H1 (cell line): ENCODE measurements around the gene FHL2. TPM values are rescaled to one million over a fixed set of nuclear protein-coding genes. Genes with fewer than 3 reads are reported as not detected.

Experiments used
- CTCF ChIA-PET: fragments of 300-600 bp; sonication (Branson Sonifier 250); formaldehyde crosslinking; loops from one replicate; lab custom pipeline; 2021; ENCODE audit not compliant: partially characterized antibody; lab: Charles Lee
- POLR2A ChIA-PET: fragments of 300-600 bp; sonication (Branson Sonifier 250); formaldehyde crosslinking; loops from one replicate; lab custom pipeline; 2021; ENCODE audit warnings: inconsistent platforms; ENCODE audit not compliant: partially characterized antibody; lab: Charles Lee
- DNase-seq, 2 experiments: peaks; one replicate each; pipeline versions ENCODE4 v3.0.0 to v3.0.0-alpha.2; 2010 to 2022; ENCODE audit warnings: low spot score in 2 of 2, low read depth in 1 of 2, mixed read lengths in 1 of 2
- FAIRE-seq: peaks from 2 replicates; lab custom pipeline; 2011; peaks lifted over from hg19 to GRCh38; lab: Jason Lieb, UNC
- H2AFZ ChIP-seq: 2 replicates; pipeline ENCODE4 v1.8.1; 2012; ENCODE audit warnings: low read length, inconsistent platforms
- H2AK5ac ChIP-seq: 2 replicates; pipeline ENCODE4 v1.6.1; 2013; ENCODE audit warnings: low read depth, low read length
- H2BK120ac ChIP-seq: replicated peaks from 2 replicates; pipeline ENCODE3; 2013; ENCODE audit warnings: low read depth, low read length, inconsistent platforms
- H2BK12ac ChIP-seq: 2 replicates; pipeline ENCODE4 v1.6.1; 2013; ENCODE audit warnings: low read depth, low read length
- H2BK15ac ChIP-seq: 2 replicates; pipeline ENCODE4 v1.6.1; 2013; ENCODE audit warnings: low read length
- H2BK20ac ChIP-seq: 2 replicates; pipeline ENCODE4 v1.6.1; 2013; ENCODE audit warnings: low read length
- H2BK5ac ChIP-seq: 2 replicates; pipeline ENCODE4 v1.6.1; 2013; ENCODE audit warnings: low read depth, low read length
- H3K14ac ChIP-seq: 2 replicates; pipeline ENCODE4 v1.6.1; 2013; ENCODE audit warnings: inconsistent platforms; ENCODE audit not compliant: insufficient read length
- H3K18ac ChIP-seq: 2 replicates; pipeline ENCODE4 v1.6.1; 2013; ENCODE audit warnings: low read length; ENCODE audit errors: extremely low read depth
- H3K23ac ChIP-seq: 2 replicates; pipeline ENCODE4 v1.6.1; 2013; ENCODE audit warnings: inconsistent platforms; ENCODE audit not compliant: insufficient read length
- H3K23me2 ChIP-seq: 2 replicates; pipeline ENCODE4 v1.6.1; 2013; ENCODE audit warnings: low read depth, low read length
- H3K27ac ChIP-seq: 2 replicates; pipeline ENCODE4 v1.6.1; 2011; ENCODE audit warnings: low read depth, low read length, inconsistent platforms
- H3K27me3 ChIP-seq, 4 experiments: replicated peaks in 1 of 4; 1 replicate in 1 of 4; 2 replicates in 3 of 4; pipeline versions ENCODE4 v1.6.1 to v1.8.1; 2011 to 2013; ENCODE audit warnings: low read length in 3 of 4, mild to moderate bottlenecking in 3 of 4, inconsistent platforms in 2 of 4, mixed read lengths in 2 of 4, moderate library complexity in 1 of 4; ENCODE audit not compliant: control insufficient read depth in 3 of 4, insufficient read depth in 3 of 4; ENCODE audit errors: extremely low read depth in 1 of 4
- H3K36me3 ChIP-seq, 4 experiments: 2 replicates each; pipeline versions ENCODE4 v1.6.1 to v1.8.1; 2011 to 2013; ENCODE audit warnings: mild to moderate bottlenecking in 4 of 4, low read length in 3 of 4, moderate library complexity in 2 of 4, control low read depth in 1 of 4, inconsistent platforms in 1 of 4; ENCODE audit not compliant: insufficient read depth in 4 of 4, control insufficient read depth in 2 of 4
- H3K4ac ChIP-seq: replicated peaks from 2 replicates; pipeline ENCODE3; 2013; ENCODE audit warnings: low read length, low read depth, mixed read lengths, inconsistent platforms; ENCODE audit not compliant: insufficient read length
- H3K4me1 ChIP-seq, 4 experiments: replicated peaks in 1 of 4; 1 replicate in 1 of 4; 2 replicates in 3 of 4; pipeline versions ENCODE4 v1.6.1 to v1.8.1; 2011 to 2013; ENCODE audit warnings: low read length in 3 of 4, inconsistent platforms in 2 of 4, mixed read lengths in 1 of 4; ENCODE audit not compliant: insufficient read depth in 4 of 4, control insufficient read depth in 3 of 4
- H3K4me2 ChIP-seq, 2 experiments: 2 replicates each; pipeline versions ENCODE4 v1.6.1 to v1.8.1; 2011 to 2013; ENCODE audit warnings: low read depth in 2 of 2, low read length in 2 of 2, control low read depth in 1 of 2, inconsistent platforms in 1 of 2, mild to moderate bottlenecking in 1 of 2; ENCODE audit not compliant: insufficient read depth in 1 of 2
- H3K4me3 ChIP-seq, 4 experiments: fragments of 200-600, 300-600 bp in 1 of 4; sonication (generic), shearing (Covaris generic), sonication (Bioruptor Twin) in 1 of 4; 2 replicates each; pipeline versions ENCODE4 v1.5.1 to v1.8.1; 2011 to 2016; ENCODE audit warnings: low read length in 4 of 4, low read depth in 3 of 4, control low read depth in 2 of 4, inconsistent platforms in 2 of 4, mild to moderate bottlenecking in 2 of 4, mixed read lengths in 1 of 4, moderate library complexity in 1 of 4; ENCODE audit not compliant: insufficient read depth in 2 of 4; ENCODE audit errors: extremely low read depth in 1 of 4
- H3K56ac ChIP-seq: replicated peaks from 2 replicates; pipeline ENCODE3; 2013; ENCODE audit warnings: low read depth, mild to moderate bottlenecking, mixed read lengths, low read length, inconsistent platforms; ENCODE audit not compliant: insufficient read length
- H3K79me1 ChIP-seq: 2 replicates; pipeline ENCODE4 v1.6.1; 2013; ENCODE audit warnings: low read depth, low read length, control low read depth
- H3K79me2 ChIP-seq, 2 experiments: 2 replicates each; pipeline versions ENCODE4 v1.6.1 to v1.8.1; 2012 to 2013; ENCODE audit warnings: low read length in 2 of 2, mild to moderate bottlenecking in 2 of 2, inconsistent platforms in 1 of 2; ENCODE audit not compliant: insufficient read depth in 2 of 2, control insufficient read depth in 1 of 2
- H3K9ac ChIP-seq, 4 experiments: replicated peaks in 1 of 4; 1 replicate in 1 of 4; 2 replicates in 3 of 4; pipeline versions ENCODE4 v1.6.1 to v1.8.1; 2011 to 2013; ENCODE audit warnings: low read depth in 3 of 4, low read length in 3 of 4, control low read depth in 2 of 4, mild to moderate bottlenecking in 2 of 4, moderate library complexity in 2 of 4, inconsistent platforms in 1 of 4; ENCODE audit errors: extremely low read depth in 1 of 4
- H3K9me3 ChIP-seq, 2 experiments: 2 replicates each; pipeline versions ENCODE4 v1.6.1 to v1.8.1; 2012 to 2013; ENCODE audit warnings: mild to moderate bottlenecking in 2 of 2, moderate library complexity in 2 of 2, control low read depth in 1 of 2, inconsistent platforms in 1 of 2, low read depth in 1 of 2, low read length in 1 of 2, mixed read lengths in 1 of 2; ENCODE audit not compliant: insufficient read depth in 2 of 2
- H4K20me1 ChIP-seq, 2 experiments: replicated peaks in 1 of 2; 2 replicates each; pipeline versions ENCODE3 to v1.8.1; 2011 to 2013; ENCODE audit warnings: inconsistent platforms in 2 of 2, low read length in 2 of 2, mild to moderate bottlenecking in 1 of 2; ENCODE audit not compliant: insufficient read depth in 2 of 2, control insufficient read depth in 1 of 2
- H4K5ac ChIP-seq: 2 replicates; pipeline ENCODE4 v1.6.1; 2013; ENCODE audit warnings: low read length, low read depth, mixed read lengths, inconsistent platforms; ENCODE audit not compliant: insufficient read length
- H4K8ac ChIP-seq: 2 replicates; pipeline ENCODE4 v1.8.0; 2013; ENCODE audit warnings: mild to moderate bottlenecking, moderate library complexity, low read length, inconsistent platforms; ENCODE audit not compliant: insufficient read depth; ENCODE audit errors: extremely low read depth
- H4K91ac ChIP-seq: replicated peaks from 2 replicates; pipeline ENCODE3; 2013; ENCODE audit warnings: low read length, mixed read lengths, inconsistent platforms; ENCODE audit not compliant: insufficient read length
- ASH2L ChIP-seq: fragments of 200-600, 300-600 bp; sonication (generic); IDR thresholded peaks from one replicate; pipeline ENCODE4 v1.7.1; 2017; ENCODE audit warnings: low read length
- BCL11A ChIP-seq, 2 experiments: IDR thresholded peaks; one replicate each; pipeline ENCODE4 v1.6.1; 2011; ENCODE audit warnings: low read depth in 2 of 2, low read length in 2 of 2, mild to moderate bottlenecking in 2 of 2
- CTCF ChIP-seq, 3 experiments: IDR thresholded peaks; 1 replicate in 2 of 3; 2 replicates in 1 of 3; pipeline versions ENCODE4 v1.5.1 to v1.6.1; 2011; ENCODE audit warnings: low read length in 3 of 3, mild to moderate bottlenecking in 3 of 3, inconsistent platforms in 2 of 3, low read depth in 1 of 3, moderate library complexity in 1 of 3; ENCODE audit not compliant: insufficient read depth in 1 of 3; ENCODE audit errors: control extremely low read depth in 1 of 3
- EGR1 ChIP-seq: IDR thresholded peaks from 2 replicates; pipeline ENCODE4 v1.6.1; 2011; ENCODE audit warnings: low read depth, low read length, borderline replicate concordance
- GTF2F1 ChIP-seq: IDR thresholded peaks from 2 replicates; pipeline ENCODE4 v1.6.1; 2012; ENCODE audit warnings: low read depth, low read length, improper control_type of control experiment, borderline replicate concordance
- KDM5A ChIP-seq: fragments of 200-600 bp; IDR thresholded peaks from 2 replicates; pipeline ENCODE4 v1.7.1; 2012; ENCODE audit warnings: mild to moderate bottlenecking, low read length, inconsistent platforms, mixed read lengths
- SP4 ChIP-seq: IDR thresholded peaks from 2 replicates; pipeline ENCODE4 v1.6.1; 2012; ENCODE audit warnings: low read length, inconsistent platforms
- TAF1 ChIP-seq: IDR thresholded peaks from 2 replicates; pipeline ENCODE4 v1.6.1; 2011; ENCODE audit warnings: mild to moderate bottlenecking, low read depth, low read length
- TAF7 ChIP-seq: optimal IDR thresholded peaks from 2 replicates; pipeline ENCODE3; 2011; ENCODE audit warnings: low read depth, mild to moderate bottlenecking, inconsistent platforms, low read length, moderate library complexity, borderline replicate concordance
- TEAD4 ChIP-seq: IDR thresholded peaks from 2 replicates; pipeline ENCODE4 v1.6.1; 2012; ENCODE audit warnings: low read depth, low read length, inconsistent platforms, mixed read lengths
- WGBS, 2 experiments: shearing (Covaris generic) in 1 of 2; methylation state at CpG; one replicate each; pipeline versions ENCODE4 v1.1.6 to v1.1.7; 2013 to 2015; ENCODE audit warnings: low lambda C conversion rate in 2 of 2, mixed read lengths in 2 of 2, inconsistent platforms in 1 of 2, low coverage in 1 of 2, missing lambda C conversion rate in 1 of 2; ENCODE audit not compliant: insufficient replicate concordance in 2 of 2, insufficient coverage in 1 of 2, insufficient read length in 1 of 2; ENCODE audit errors: extremely low coverage in 1 of 2, missing lambda C conversion rate in 1 of 2; 5-methylcytosine and 5-hydroxymethylcytosine counted together
- polyA plus RNA-seq, 7 experiments: library from polyadenylated mRNA; depleted of rRNA in 3 of 7; stranded (reverse) in 5 of 7; unstranded in 2 of 7; fragments of >200 nt in 5 of 7; fragments of 200-250 nt in 2 of 7; gene quantifications; 1 replicate in 5 of 7; 2 replicates in 1 of 7; 4 replicates in 1 of 7; pipeline versions ENCODE4 v1.2.1 to v1.2.3, GENCODE V29; 2011 to 2013; ENCODE audit warnings: missing spikeins in 2 of 7, mixed read lengths in 2 of 7
- total RNA-seq: library from RNA; stranded (reverse); fragmentation: NEBNext Ultra II Directional; extraction: Animal tissue kit (Norgen Biotek cat#: 25700); gene quantifications from 2 replicates; pipeline ENCODE4 v1.2.1, GENCODE V29; 2021

Gene FHL2
- total and polyA plus RNA-seq, 2 of the 8 experiments (the other 6 are each of a cell fraction or from before 2014, with no cell fraction given), result 33.2 to 64.3 TPM

- ChIA-PET CTCF (interaction anchor here (1.3 kb wide), 1 partner anchor 46 kb away, joined by 4 read pairs; no protein-coding TSS in a partner anchor), POLR2A (interaction anchor here (1.0 to 1.1 kb wide), 2 partner anchors 9 to 15 kb away, joined by 3 read pairs; no protein-coding TSS in a partner anchor)
- Histone ChIP-seq H2BK5ac (no peak overlapping the region), H3K56ac (no peak overlapping the region), H3K4me3 (no peak overlapping the region), H2BK120ac (no peak overlapping the region), H3K9ac (no peak overlapping the region), H3K4me2 (no peak overlapping the region), H3K36me3 (peaks cover 0 to 4% (median 0%) of the 10 kb centered on the region in 4 experiments; a peak in 1 of 8 replicates), H3K27me3 (no peaks in the 10 kb centered on the region; a peak in 1 of 7 replicates), H3K23me2 (peaks cover 11% of the 10 kb centered on the region; the same call in 1 of the 2 replicates), H3K4me1 (peaks cover 0 to 8% (median 3%) of the 10 kb centered on the region in 4 experiments; a peak in 4 of 7 replicates), H4K5ac (no peak overlapping the region), H2BK20ac (no peak overlapping the region), H2AFZ (no peak overlapping the region), H3K79me2 (peaks cover 13 to 26% of the 10 kb centered on the region in 2 experiments), H2AK5ac (no peak overlapping the region), H3K79me1 (no peaks in the 10 kb centered on the region; the same call in 1 of the 2 replicates), H4K20me1 (no peaks in the 10 kb centered on the region), H3K14ac (no peak overlapping the region), H4K91ac (no peak overlapping the region), H3K27ac (no peak overlapping the region), H3K18ac (no peak overlapping the region), H3K23ac (no peak overlapping the region), H2BK12ac (no peak overlapping the region), H4K8ac (no peak overlapping the region), H3K4ac (no peak overlapping the region), H3K9me3 (no peaks in the 10 kb centered on the region), H2BK15ac (no peak overlapping the region)
- no peak for DNase-seq
- WGBS, 2 experiments, result 93% methylated on average over 4 of the region's 4 CpGs; no CpG with 5 or more reads in 1 of the 2 experiments
- no peak for FAIRE-seq
- TF ChIP-seq TEAD4, result no peak
- TF ChIP-seq CTCF (IDR thresholded peaks at IDR 0.05; ENCODE audit: control extremely low read depth in 1 of 3, insufficient read depth in 1 of 3, low read depth in 1 of 3, low read length in 3 of 3), result no peak
- TF ChIP-seq TAF1, result no peak
- TF ChIP-seq BCL11A (IDR thresholded peaks at IDR 0.05; ENCODE audit: low read depth in 2 of 2, low read length in 2 of 2), result no peak
- no peak for TF ChIP-seq KDM5A
- TF ChIP-seq GTF2F1, result no peak
- no peak for TF ChIP-seq ASH2L
- no peak for TF ChIP-seq EGR1
- TF ChIP-seq TAF7, result no peak
- no peak for TF ChIP-seq SP4
Measured at GRCh38 chr2:105334211-105334610, 64.6 kb downstream of the FHL2 start.
